Transverse colon (tissue), 3 donors: Measurements from ENCODE around the gene BORCS5.

Source experiments
- CTCF ChIP-seq, 5 experiments: fragments of 200-600 bp in 3 of 5; fragments of 450-650 bp in 2 of 5; sonication (generic) in 3 of 5; IDR thresholded peaks; 1 replicate in 2 of 5; 2 replicates in 3 of 5; pipeline ENCODE4 v1.5.1; 2016 to 2017; ENCODE audit warnings: antibody characterized with exemption in 5 of 5, inconsistent platforms in 3 of 5, mild to moderate bottlenecking in 2 of 5, moderate library complexity in 1 of 5
- POLR2A ChIP-seq: fragments of 450-650 bp; IDR thresholded peaks from one replicate; pipeline ENCODE4 v1.6.1; 2016; ENCODE audit warnings: antibody characterized with exemption, mild to moderate bottlenecking, moderate library complexity

DNA sequence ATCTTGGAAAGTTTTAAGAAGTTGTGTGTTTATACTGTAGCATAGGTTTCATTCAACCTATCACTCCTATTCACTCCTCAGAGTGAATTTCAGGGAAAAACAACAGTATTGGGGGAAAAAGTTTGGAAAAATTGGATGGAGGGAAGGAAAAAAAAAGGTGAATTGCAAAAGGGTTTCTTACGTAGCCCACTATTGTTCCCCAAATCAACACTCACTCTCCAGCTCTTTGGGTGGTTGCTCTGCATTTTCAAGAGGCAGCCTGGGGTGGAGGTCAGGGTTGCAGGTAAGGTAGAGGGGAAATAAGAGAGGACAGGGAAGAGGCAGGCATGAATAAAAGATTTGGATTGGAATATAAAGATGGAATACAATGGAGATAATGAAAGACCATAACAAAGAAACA is 42.3 kb downstream of the BORCS5 start:
- TF ChIP-seq CTCF (IDR thresholded peaks at IDR 0.05) (no peak), POLR2A (no peak)
